ENCODE data around the gene ENPP6. TPM values are rescaled to one million over a fixed set of nuclear protein-coding genes. Genes with fewer than 3 reads are reported as not detected.

Gene ENPP6
- total RNA-seq, 1 donor from 2014 or later: not detected

DNA sequence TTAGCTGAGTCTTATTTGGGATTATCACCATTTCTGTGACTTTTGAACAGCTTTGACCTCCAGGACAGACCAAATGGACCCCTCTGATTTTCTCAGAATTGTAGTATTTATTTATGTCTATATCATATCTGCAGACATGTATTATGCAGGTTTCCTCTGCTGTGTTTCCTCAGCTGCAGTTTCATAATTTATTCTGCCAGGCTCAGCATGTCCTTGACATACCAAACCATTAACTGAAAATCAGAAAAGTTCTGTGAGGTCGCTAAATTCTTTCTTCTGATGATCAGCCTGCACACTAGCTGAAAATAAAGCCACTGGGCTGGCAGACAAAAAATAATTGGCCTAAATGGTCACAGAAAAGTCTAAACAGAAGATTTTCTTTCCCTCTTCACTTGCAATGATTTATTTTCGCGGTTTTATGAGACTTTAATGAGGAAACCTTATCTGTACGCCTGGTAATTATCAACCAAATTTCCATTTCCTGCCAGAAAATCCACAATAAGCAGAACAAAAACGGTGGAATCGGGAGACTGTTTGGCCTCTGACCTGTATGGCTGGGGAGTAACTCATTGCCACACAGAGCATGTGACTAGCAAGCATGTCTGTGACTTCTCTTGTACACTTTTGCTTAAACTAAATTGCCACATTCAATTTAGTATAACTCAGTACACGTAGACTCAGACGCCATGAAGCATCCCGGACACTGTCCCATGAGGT lies 150.9 kb downstream of the ENPP6 start:
- Mint-ChIP-seq H3K4me3 (no peak overlapping the region), H3K27me3 (ENCODE audit: low read depth) (no peaks in the 10 kb centered on the region), H3K27ac (ENCODE audit: unreplicated experiment) (peak overlapping the region; percentile 23), H3K4me1 (peaks cover 5% of the 10 kb centered on the region), H3K9me3 (peaks cover under 1% of the 10 kb centered on the region), H3K36me3 (ENCODE audit: low read depth) (no peaks in the 10 kb centered on the region)
- no peak for DNase-seq (ENCODE audit: low read depth, low spot score)
- TF ChIP-seq, protein P1, sequence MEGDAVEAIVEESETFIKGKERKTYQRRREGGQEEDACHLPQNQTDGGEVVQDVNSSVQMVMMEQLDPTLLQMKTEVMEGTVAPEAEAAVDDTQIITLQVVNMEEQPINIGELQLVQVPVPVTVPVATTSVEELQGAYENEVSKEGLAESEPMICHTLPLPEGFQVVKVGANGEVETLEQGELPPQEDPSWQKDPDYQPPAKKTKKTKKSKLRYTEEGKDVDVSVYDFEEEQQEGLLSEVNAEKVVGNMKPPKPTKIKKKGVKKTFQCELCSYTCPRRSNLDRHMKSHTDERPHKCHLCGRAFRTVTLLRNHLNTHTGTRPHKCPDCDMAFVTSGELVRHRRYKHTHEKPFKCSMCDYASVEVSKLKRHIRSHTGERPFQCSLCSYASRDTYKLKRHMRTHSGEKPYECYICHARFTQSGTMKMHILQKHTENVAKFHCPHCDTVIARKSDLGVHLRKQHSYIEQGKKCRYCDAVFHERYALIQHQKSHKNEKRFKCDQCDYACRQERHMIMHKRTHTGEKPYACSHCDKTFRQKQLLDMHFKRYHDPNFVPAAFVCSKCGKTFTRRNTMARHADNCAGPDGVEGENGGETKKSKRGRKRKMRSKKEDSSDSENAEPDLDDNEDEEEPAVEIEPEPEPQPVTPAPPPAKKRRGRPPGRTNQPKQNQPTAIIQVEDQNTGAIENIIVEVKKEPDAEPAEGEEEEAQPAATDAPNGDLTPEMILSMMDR (conservative IDR thresholded peaks at IDR 0.05): no peak

DNA sequence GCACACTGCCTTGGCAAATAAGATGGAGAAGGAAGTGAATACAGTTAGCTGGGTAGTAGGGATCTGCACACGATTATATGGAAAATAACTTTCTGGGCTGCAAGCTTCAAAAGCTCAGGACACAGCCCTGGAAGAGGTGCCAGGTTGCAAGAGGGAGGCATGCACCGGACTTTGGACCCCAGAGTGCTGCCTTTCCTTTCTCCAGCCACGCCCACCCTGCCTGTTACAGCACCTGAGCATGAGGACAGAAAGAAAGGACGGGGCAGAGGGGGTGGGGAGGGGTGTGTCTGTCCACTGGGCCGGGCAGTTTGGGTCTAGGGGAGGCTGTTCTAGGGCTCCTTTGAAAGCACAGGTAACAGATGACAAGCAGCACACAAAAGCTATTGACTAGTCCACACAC lies 152.8 kb downstream of the ENPP6 start:
- TF ChIP-seq, protein P1 (conservative IDR thresholded peaks at IDR 0.05): no peak
- H3K4me1 Mint-ChIP-seq: peaks cover 5% of the 10 kb centered on the region
- H3K9me3 Mint-ChIP-seq: no peaks in the 10 kb centered on the region
- H3K27ac Mint-ChIP-seq (ENCODE audit: unreplicated experiment): no peak overlapping the region
- H3K36me3 Mint-ChIP-seq (ENCODE audit: low read depth): no peaks in the 10 kb centered on the region
- DNase-seq (ENCODE audit: low read depth, low spot score): no peak
- no peak overlapping the region for H3K4me3 Mint-ChIP-seq
- no peaks in the 10 kb centered on the region for H3K27me3 Mint-ChIP-seq (ENCODE audit: low read depth)

DNA sequence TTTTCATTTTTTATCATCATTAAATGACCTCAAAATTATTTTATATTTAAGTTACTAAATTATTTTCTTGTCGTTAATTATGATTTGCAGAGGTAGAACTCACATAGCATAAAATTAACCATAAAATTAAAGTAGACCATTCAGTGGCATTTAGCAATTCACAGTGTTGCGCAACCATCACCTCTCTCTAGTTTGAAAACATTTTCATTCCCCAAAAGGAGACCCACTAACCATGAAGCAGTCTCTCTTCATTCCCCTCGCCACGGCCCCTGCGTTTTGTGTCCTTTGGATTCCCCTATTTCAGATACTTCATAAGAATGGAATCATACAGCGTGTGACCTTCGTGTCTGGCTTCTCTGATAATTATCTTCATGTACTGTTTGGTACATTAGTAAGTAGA lies 154.9 kb downstream of the ENPP6 start:
- H3K27ac Mint-ChIP-seq (ENCODE audit: unreplicated experiment): no peak overlapping the region
- DNase-seq (ENCODE audit: low read depth, low spot score): no peak
- TF ChIP-seq, protein P1 (conservative IDR thresholded peaks at IDR 0.05): no peak
- H3K9me3 Mint-ChIP-seq: no peaks in the 10 kb centered on the region
- no peaks in the 10 kb centered on the region for H3K36me3 Mint-ChIP-seq (ENCODE audit: low read depth)
- no peaks in the 10 kb centered on the region for H3K27me3 Mint-ChIP-seq (ENCODE audit: low read depth)
- H3K4me3 Mint-ChIP-seq: no peak overlapping the region
- peaks cover 5% of the 10 kb centered on the region for H3K4me1 Mint-ChIP-seq

DNA sequence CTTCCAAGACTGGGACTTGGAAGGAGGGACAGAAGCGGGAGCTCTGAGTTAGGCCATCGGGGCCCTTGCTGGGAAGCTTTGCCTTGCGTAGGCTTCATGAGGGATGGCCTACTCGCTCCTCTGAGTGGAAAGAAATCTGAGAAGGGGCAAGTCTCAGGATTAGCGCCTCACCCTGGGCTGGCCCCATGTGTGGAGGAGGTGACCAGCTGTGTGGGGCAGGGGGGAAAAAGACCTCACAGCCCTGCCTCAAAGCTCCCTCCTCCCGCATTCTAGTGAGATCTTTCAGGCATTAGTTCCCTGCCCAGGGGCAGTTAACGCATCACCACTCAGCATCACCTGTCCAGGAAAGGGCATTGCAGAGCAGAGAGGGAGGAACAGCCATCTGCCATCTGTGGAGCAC lies 156.1 kb downstream of the ENPP6 start:
- H3K36me3 Mint-ChIP-seq (ENCODE audit: low read depth): no peaks in the 10 kb centered on the region
- no peaks in the 10 kb centered on the region for H3K4me1 Mint-ChIP-seq
- H3K4me3 Mint-ChIP-seq: no peak overlapping the region
- no peak for DNase-seq (ENCODE audit: low read depth, low spot score)
- no peaks in the 10 kb centered on the region for H3K27me3 Mint-ChIP-seq (ENCODE audit: low read depth)
- H3K9me3 Mint-ChIP-seq: no peaks in the 10 kb centered on the region
- TF ChIP-seq, protein P1 (conservative IDR thresholded peaks at IDR 0.05): no peak
- no peak overlapping the region for H3K27ac Mint-ChIP-seq (ENCODE audit: unreplicated experiment)

DNA sequence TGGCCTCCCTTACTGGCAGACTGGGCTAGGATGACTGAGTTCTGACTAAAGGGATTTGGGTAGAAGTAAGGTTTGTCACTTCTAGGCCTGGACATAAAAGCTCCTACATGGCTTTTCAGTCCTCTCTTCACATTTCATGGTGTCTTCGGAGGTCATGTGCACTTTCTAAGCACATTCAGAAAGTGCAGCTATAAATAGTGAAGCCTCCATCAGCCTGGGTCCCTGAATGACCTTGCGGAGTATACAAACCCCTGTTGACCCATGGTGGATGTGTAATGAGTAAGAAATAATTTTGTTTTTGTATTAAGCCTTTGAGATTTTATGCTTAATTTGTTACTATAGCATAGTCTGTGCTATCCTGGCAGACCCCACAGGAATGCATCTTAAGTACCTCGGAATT lies 158.6 kb downstream of the ENPP6 start:
- Mint-ChIP-seq H3K27ac (ENCODE audit: unreplicated experiment) (no peak overlapping the region), H3K27me3 (ENCODE audit: low read depth) (no peaks in the 10 kb centered on the region), H3K4me3 (no peak overlapping the region), H3K36me3 (ENCODE audit: low read depth) (no peaks in the 10 kb centered on the region), H3K4me1 (no peaks in the 10 kb centered on the region), H3K9me3 (no peaks in the 10 kb centered on the region)
- DNase-seq (ENCODE audit: low read depth, low spot score): no peak
- TF ChIP-seq, protein P1 (conservative IDR thresholded peaks at IDR 0.05): no peak
